Measurements from ENCODE around the gene APOA5.
"Not testable (repeated sequence)": the region's sequence is repeated elsewhere in the genome, so short reads cannot be mapped to it uniquely, and the experiment has no call there.

Gene APOA5

GRCh38 chr11:116826751-116827431, 35.2 kb upstream of the APOA5 start:
- no peak for DNase-seq

GRCh38 chr11:116825854-116826750, 34.4 kb upstream of the APOA5 start:
- no peak for DNase-seq

- DNase-seq = no peak
Measured at GRCh38 chr11:116825434-116825833, 33.8 kb upstream of the APOA5 start.

GRCh38 chr11:116823031-116823843, 31.6 kb upstream of the APOA5 start, which contains the start of gene APOA4:
APOA4 (minus strand) TSS chr11:116823304; CDS start chr11:116823191, 113 bp downstream.
- DNase-seq = no peak

GRCh38 chr11:116822575-116822974, 30.9 kb upstream of the APOA5 start:
- no peak for DNase-seq

GRCh38 chr11:116821050-116821918, 29.6 kb upstream of the APOA5 start:
- DNase-seq = no peak

GRCh38 chr11:116819049-116819448, 27.4 kb upstream of the APOA5 start:
- no peak for DNase-seq

- no peak for DNase-seq
Measured at GRCh38 chr11:116814502-116814901, 22.8 kb upstream of the APOA5 start.

GRCh38 chr11:116813781-116814471, 22.2 kb upstream of the APOA5 start:
- no peak for DNase-seq

- DNase-seq = no peak
Measured at GRCh38 chr11:116813170-116813569, 21.5 kb upstream of the APOA5 start.

- no peak for DNase-seq
Measured at GRCh38 chr11:116812109-116812508, 20.4 kb upstream of the APOA5 start.

- no peak for DNase-seq
Measured at GRCh38 chr11:116811194-116811593, 19.5 kb upstream of the APOA5 start.

GRCh38 chr11:116808262-116809175, 16.8 kb upstream of the APOA5 start:
- DNase-seq = no peak

- no peak for DNase-seq
Measured at GRCh38 chr11:116807601-116808261, 16.1 kb upstream of the APOA5 start.

GRCh38 chr11:116804001-116804400, 12.3 kb upstream of the APOA5 start:
- no peak for DNase-seq

GRCh38 chr11:116801662-116802061, 10.0 kb upstream of the APOA5 start:
- not testable (repeated sequence) for DNase-seq

GRCh38 chr11:116800610-116801009, 8.9 kb upstream of the APOA5 start:
- no peak for DNase-seq

GRCh38 chr11:116798368-116798767, 6.7 kb upstream of the APOA5 start:
- DNase-seq = no peak

- no peak for DNase-seq
Measured at GRCh38 chr11:116797816-116798215, 6.1 kb upstream of the APOA5 start.

- DNase-seq = no peak
Measured at GRCh38 chr11:116796548-116796947, 4.9 kb upstream of the APOA5 start.

Data from activated CD4-positive, alpha-beta T cell treated with anti-CD3 and anti-CD28 coated beads, Interleukin-2, amount 50 U/mL, for 4 hours (primary cell).